ENCODE results near the gene CREG2. TPM values are rescaled to one million over a fixed set of nuclear protein-coding genes. Genes with fewer than 3 reads are reported as not detected.

Gene CREG2
- polyA plus RNA-seq, 4 donors: under 0.01 to 6.8 (median 0.24) TPM; not detected in 1

- H3K27ac ChIP-seq (ENCODE audit: low read depth in 1 of 3, low read length in 2 of 3): no peak overlapping the region
- no peak for FAIRE-seq
- WGBS, 3 donors: 69 to 82% (median 73%) methylated on average over 4 of the region's 4 CpGs
- no peak for DNase-seq
- H3K9me3 ChIP-seq (ENCODE audit: control insufficient read depth in 2 of 2, insufficient read depth in 1 of 2, low read depth in 1 of 2, low read length in 1 of 2): no peaks in the 10 kb centered on the region
- H3K27me3 ChIP-seq (ENCODE audit: control insufficient read depth in 3 of 3, insufficient read depth in 3 of 3, low read length in 3 of 3): no peaks in the 10 kb centered on the region
- H3K4me1 ChIP-seq (ENCODE audit: control insufficient read depth in 3 of 3, insufficient read depth in 2 of 3, low read depth in 1 of 3, low read length in 2 of 3): peaks cover 0 to 24% (median 6%) of the 10 kb centered on the region in 3 donors
- peaks cover 0 to 13% (median 0%) of the 10 kb centered on the region in 3 donors for H3K36me3 ChIP-seq (ENCODE audit: control insufficient read depth in 3 of 3, insufficient read depth in 2 of 3, low read depth in 1 of 3, low read length in 3 of 3)
- no peak overlapping the region for H3K4me3 ChIP-seq (ENCODE audit: low read depth in 1 of 3, low read length in 3 of 3)
These were observed 85.3 kb downstream of the CREG2 start for GRCh38 chr2:101302016-101302415.

- peaks cover 0 to 13% (median 0%) of the 10 kb centered on the region in 3 donors for H3K36me3 ChIP-seq (ENCODE audit: control insufficient read depth in 3 of 3, insufficient read depth in 2 of 3, low read depth in 1 of 3, low read length in 3 of 3)
- no peak for FAIRE-seq
- peaks cover 0 to 19% (median 1%) of the 10 kb centered on the region in 3 donors for H3K4me1 ChIP-seq (ENCODE audit: control insufficient read depth in 3 of 3, insufficient read depth in 2 of 3, low read depth in 1 of 3, low read length in 2 of 3)
- H3K4me3 ChIP-seq (ENCODE audit: low read depth in 1 of 3, low read length in 3 of 3): no peak overlapping the region
- DNase-seq: no peak
- no peak overlapping the region for H3K27ac ChIP-seq (ENCODE audit: low read depth in 1 of 3, low read length in 2 of 3)
- WGBS, 3 donors: 71 to 82% (median 76%) methylated on average over 7 of the region's 7 CpGs
- no peaks in the 10 kb centered on the region for H3K9me3 ChIP-seq (ENCODE audit: control insufficient read depth in 2 of 2, insufficient read depth in 1 of 2, low read depth in 1 of 2, low read length in 1 of 2)
- H3K27me3 ChIP-seq (ENCODE audit: control insufficient read depth in 3 of 3, insufficient read depth in 3 of 3, low read length in 3 of 3): no peaks in the 10 kb centered on the region
These were observed 86.5 kb downstream of the CREG2 start for GRCh38 chr2:101300836-101301235.

- H3K9me3 ChIP-seq (ENCODE audit: control insufficient read depth in 2 of 2, insufficient read depth in 1 of 2, low read depth in 1 of 2, low read length in 1 of 2): no peaks in the 10 kb centered on the region
- FAIRE-seq: no peak
- H3K27ac ChIP-seq (ENCODE audit: low read depth in 1 of 3, low read length in 2 of 3): no peak overlapping the region
- H3K27me3 ChIP-seq (ENCODE audit: control insufficient read depth in 3 of 3, insufficient read depth in 3 of 3, low read length in 3 of 3): no peaks in the 10 kb centered on the region
- 84 to 91% (median 86%) methylated on average over 1 of the region's 1 CpG for WGBS, 3 donors
- no peak overlapping the region for H3K4me3 ChIP-seq (ENCODE audit: low read depth in 1 of 3, low read length in 3 of 3)
- DNase-seq: no peak
- peaks cover 0 to 13% (median 0%) of the 10 kb centered on the region in 3 donors for H3K36me3 ChIP-seq (ENCODE audit: control insufficient read depth in 3 of 3, insufficient read depth in 2 of 3, low read depth in 1 of 3, low read length in 3 of 3)
- peaks cover 0 to 15% (median 1%) of the 10 kb centered on the region in 3 donors for H3K4me1 ChIP-seq (ENCODE audit: control insufficient read depth in 3 of 3, insufficient read depth in 2 of 3, low read depth in 1 of 3, low read length in 2 of 3)
These were observed 87.1 kb downstream of the CREG2 start for GRCh38 chr2:101300164-101300563.

- FAIRE-seq (no peak), DNase-seq (peak in 1 of 2 donors; percentile 40)
- Histone ChIP-seq H3K36me3 (ENCODE audit: control insufficient read depth in 3 of 3, insufficient read depth in 2 of 3, low read depth in 1 of 3, low read length in 3 of 3) (peaks cover 0 to 13% (median 0%) of the 10 kb centered on the region in 3 donors), H3K27me3 (ENCODE audit: control insufficient read depth in 3 of 3, insufficient read depth in 3 of 3, low read length in 3 of 3) (no peaks in the 10 kb centered on the region), H3K4me1 (ENCODE audit: control insufficient read depth in 3 of 3, insufficient read depth in 2 of 3, low read depth in 1 of 3, low read length in 2 of 3) (peaks cover 1 to 13% (median 2%) of the 10 kb centered on the region in 3 donors), H3K4me3 (ENCODE audit: low read depth in 1 of 3, low read length in 3 of 3) (no peak overlapping the region), H3K27ac (ENCODE audit: low read depth in 1 of 3, low read length in 2 of 3) (no peak overlapping the region), H3K9me3 (ENCODE audit: control insufficient read depth in 2 of 2, insufficient read depth in 1 of 2, low read depth in 1 of 2, low read length in 1 of 2) (no peaks in the 10 kb centered on the region)
- 45 to 64% (median 59%) methylated on average over 6 of the region's 6 CpGs for WGBS, 3 donors
These were observed 87.7 kb downstream of the CREG2 start for GRCh38 chr2:101299604-101300003.

- DNase-seq (no peak), FAIRE-seq (no peak)
- Histone ChIP-seq H3K27me3 (ENCODE audit: control insufficient read depth in 3 of 3, insufficient read depth in 3 of 3, low read length in 3 of 3) (no peaks in the 10 kb centered on the region), H3K9me3 (ENCODE audit: control insufficient read depth in 2 of 2, insufficient read depth in 1 of 2, low read depth in 1 of 2, low read length in 1 of 2) (no peaks in the 10 kb centered on the region), H3K27ac (ENCODE audit: low read depth in 1 of 3, low read length in 2 of 3) (no peak overlapping the region), H3K4me3 (ENCODE audit: low read depth in 1 of 3, low read length in 3 of 3) (no peak overlapping the region), H3K36me3 (ENCODE audit: control insufficient read depth in 3 of 3, insufficient read depth in 2 of 3, low read depth in 1 of 3, low read length in 3 of 3) (peaks cover 2 to 12% (median 8%) of the 10 kb centered on the region in 3 donors), H3K4me1 (ENCODE audit: control insufficient read depth in 3 of 3, insufficient read depth in 2 of 3, low read depth in 1 of 3, low read length in 2 of 3) (peaks cover 1 to 7% (median 2%) of the 10 kb centered on the region in 3 donors)
- WGBS, 3 donors: 79 to 87% (median 83%) methylated on average over 2 of the region's 2 CpGs
These were observed 89.9 kb downstream of the CREG2 start for GRCh38 chr2:101297383-101297782.

- Histone ChIP-seq H3K27me3 (ENCODE audit: control insufficient read depth in 3 of 3, insufficient read depth in 3 of 3, low read length in 3 of 3) (no peaks in the 10 kb centered on the region), H3K4me3 (ENCODE audit: low read depth in 1 of 3, low read length in 3 of 3) (no peak overlapping the region), H3K4me1 (ENCODE audit: control insufficient read depth in 3 of 3, insufficient read depth in 2 of 3, low read depth in 1 of 3, low read length in 2 of 3) (peaks cover 1 to 7% (median 2%) of the 10 kb centered on the region in 3 donors), H3K27ac (ENCODE audit: low read depth in 1 of 3, low read length in 2 of 3) (no peak overlapping the region), H3K9me3 (ENCODE audit: control insufficient read depth in 2 of 2, insufficient read depth in 1 of 2, low read depth in 1 of 2, low read length in 1 of 2) (no peaks in the 10 kb centered on the region), H3K36me3 (ENCODE audit: control insufficient read depth in 3 of 3, insufficient read depth in 2 of 3, low read depth in 1 of 3, low read length in 3 of 3) (peaks cover 2 to 15% (median 8%) of the 10 kb centered on the region in 3 donors)
- no peak for DNase-seq
- no peak for FAIRE-seq
- WGBS, 3 donors: 86 to 95% (median 93%) methylated on average over 5 of the region's 5 CpGs
These were observed 90.9 kb downstream of the CREG2 start for GRCh38 chr2:101296371-101296770.

- Histone ChIP-seq H3K9me3 (ENCODE audit: control insufficient read depth in 2 of 2, insufficient read depth in 1 of 2, low read depth in 1 of 2, low read length in 1 of 2) (no peaks in the 10 kb centered on the region), H3K4me3 (ENCODE audit: low read depth in 1 of 3, low read length in 3 of 3) (no peak overlapping the region), H3K36me3 (ENCODE audit: control insufficient read depth in 3 of 3, insufficient read depth in 2 of 3, low read depth in 1 of 3, low read length in 3 of 3) (peaks cover 2 to 17% (median 8%) of the 10 kb centered on the region in 3 donors), H3K4me1 (ENCODE audit: control insufficient read depth in 3 of 3, insufficient read depth in 2 of 3, low read depth in 1 of 3, low read length in 2 of 3) (peaks cover 1 to 7% (median 2%) of the 10 kb centered on the region in 3 donors), H3K27ac (ENCODE audit: low read depth in 1 of 3, low read length in 2 of 3) (no peak overlapping the region), H3K27me3 (ENCODE audit: control insufficient read depth in 3 of 3, insufficient read depth in 3 of 3, low read length in 3 of 3) (no peaks in the 10 kb centered on the region)
- WGBS, 3 donors: 80 to 88% (median 85%) methylated on average over 2 of the region's 2 CpGs
- DNase-seq (no peak), FAIRE-seq (no peak)
These were observed 91.4 kb downstream of the CREG2 start for GRCh38 chr2:101295895-101296294.
